IMR-90 (cell line): Measurements from ENCODE around the gene ZNRF4. TPM values are rescaled to one million over a fixed set of nuclear protein-coding genes. Genes with fewer than 3 reads are reported as not detected.

Source experiments
- ATAC-seq: fragments of 200-7000 bp; cut with Tn5 transposase; 2 replicates; pipeline ENCODE4 v1.9.1; 2020; ENCODE audit warnings: low read depth, mild to moderate bottlenecking, moderate library complexity
- BruUV-seq: library from RNA; stranded (reverse); fragments of 400-500 nt; replicated peaks from 2 replicates; lab custom pipeline; 2021; lab: Mats Ljungman, UMichigan
- CTCF ChIA-PET: fragments of 300-600 bp; formaldehyde crosslinking; extraction: SDS; loops from one replicate; lab custom pipeline; 2021; ENCODE audit warnings: antibody characterized with exemption; lab: Yijun Ruan, JAX
- POLR2A ChIA-PET: fragments of 300-600 bp; sonication (Branson Sonifier 250); formaldehyde crosslinking; loops from one replicate; lab custom pipeline; 2022; ENCODE audit warnings: antibody characterized with exemption; ENCODE audit not compliant: unreplicated experiment; lab: Charles Lee
- DNase-seq: peaks from one replicate; pipeline ENCODE4 v3.0.0; 2013
- H2AFZ ChIP-seq: replicated peaks from 2 replicates; pipeline ENCODE3; 2013; ENCODE audit warnings: low read length, mild to moderate bottlenecking; ENCODE audit not compliant: poor library complexity
- H2AK5ac ChIP-seq: 2 replicates; pipeline ENCODE4 v1.6.1; 2013; ENCODE audit warnings: low read depth, low read length, inconsistent platforms
- H2AK9ac ChIP-seq: replicated peaks from 2 replicates; pipeline ENCODE3; 2013; ENCODE audit warnings: mild to moderate bottlenecking, low read depth, low read length, moderate library complexity; ENCODE audit not compliant: poor library complexity
- H2BK120ac ChIP-seq: 2 replicates; pipeline ENCODE4 v1.6.1; 2013; ENCODE audit warnings: low read depth, low read length, inconsistent platforms
- H2BK15ac ChIP-seq: 3 replicates; pipeline ENCODE4 v1.6.1; 2013; ENCODE audit warnings: low read depth, low read length, inconsistent platforms
- H2BK20ac ChIP-seq: 2 replicates; pipeline ENCODE4 v1.6.1; 2013; ENCODE audit warnings: low read depth, mild to moderate bottlenecking, inconsistent platforms, low read length, moderate library complexity
- H2BK5ac ChIP-seq: 2 replicates; pipeline ENCODE4 v1.6.1; 2013; ENCODE audit warnings: mild to moderate bottlenecking, low read depth, low read length, inconsistent platforms; ENCODE audit not compliant: poor library complexity, severe bottlenecking
- H3K14ac ChIP-seq: replicated peaks from 2 replicates; pipeline ENCODE4 v1.6.1; 2013; ENCODE audit warnings: low read depth, low read length, inconsistent platforms
- H3K18ac ChIP-seq: 2 replicates; pipeline ENCODE4 v1.6.1; 2013; ENCODE audit warnings: low read depth, low read length, control low read depth
- H3K23ac ChIP-seq: 2 replicates; pipeline ENCODE4 v1.6.1; 2013; ENCODE audit warnings: low read depth, low read length, inconsistent platforms
- H3K27ac ChIP-seq: 2 replicates; pipeline ENCODE4 v1.5.1; 2013; ENCODE audit warnings: mild to moderate bottlenecking, control low read depth, low read length; ENCODE audit not compliant: insufficient read depth
- H3K27me3 ChIP-seq: 2 replicates; pipeline ENCODE4 v1.6.1; 2013; ENCODE audit warnings: low read length; ENCODE audit not compliant: control insufficient read depth, insufficient read depth
- H3K36me3 ChIP-seq: 2 replicates; pipeline ENCODE4 v1.6.1; 2013; ENCODE audit warnings: low read length, mixed read lengths; ENCODE audit not compliant: control insufficient read depth, insufficient read depth
- H3K4ac ChIP-seq: 2 replicates; pipeline ENCODE4 v1.6.1; 2013; ENCODE audit warnings: low read depth, low read length, inconsistent platforms
- H3K4me1 ChIP-seq: 2 replicates; pipeline ENCODE4 v1.6.1; 2013; ENCODE audit warnings: low read length, mixed read lengths; ENCODE audit not compliant: control insufficient read depth, insufficient read depth
- H3K4me2 ChIP-seq: 2 replicates; pipeline ENCODE4 v1.6.1; 2013; ENCODE audit warnings: low read depth, mild to moderate bottlenecking, control low read depth, low read length, moderate library complexity
- H3K4me3 ChIP-seq: 2 replicates; pipeline ENCODE4 v1.5.1; 2013; ENCODE audit warnings: low read depth, mild to moderate bottlenecking, control low read depth, low read length, moderate library complexity; ENCODE audit not compliant: insufficient read depth
- H3K56ac ChIP-seq: 2 replicates; pipeline ENCODE4 v1.6.1; 2013; ENCODE audit warnings: low read length, inconsistent platforms; ENCODE audit not compliant: insufficient read depth; ENCODE audit errors: extremely low read depth
- H3K79me1 ChIP-seq, 2 experiments: 2 replicates each; pipeline ENCODE4 v1.6.1; 2013; ENCODE audit warnings: low read length in 2 of 2, inconsistent platforms in 1 of 2, low read depth in 1 of 2
- H3K9ac ChIP-seq: 2 replicates; pipeline ENCODE4 v1.6.1; 2013; ENCODE audit warnings: low read depth, low read length, control low read depth
- H3K9me1 ChIP-seq: 2 replicates; pipeline ENCODE4 v1.6.1; 2013; ENCODE audit warnings: low read length, inconsistent platforms; ENCODE audit not compliant: insufficient read depth
- H3K9me3 ChIP-seq: 2 replicates; pipeline ENCODE4 v1.6.1; 2013; ENCODE audit warnings: low read length; ENCODE audit not compliant: control insufficient read depth, insufficient read depth
- H4K20me1 ChIP-seq: 2 replicates; pipeline ENCODE4 v1.6.1; 2013; ENCODE audit warnings: low read length, inconsistent platforms; ENCODE audit not compliant: insufficient read depth
- H4K5ac ChIP-seq: 2 replicates; pipeline ENCODE4 v1.6.1; 2013; ENCODE audit warnings: mild to moderate bottlenecking, low read depth, low read length, control low read depth
- H4K8ac ChIP-seq, 2 experiments: 2 replicates each; pipeline ENCODE4 v1.6.1; 2013; ENCODE audit warnings: low read depth in 2 of 2, low read length in 2 of 2, control low read depth in 1 of 2, inconsistent platforms in 1 of 2
- H4K91ac ChIP-seq: 2 replicates; pipeline ENCODE4 v1.6.1; 2013; ENCODE audit warnings: low read depth, low read length, inconsistent platforms; ENCODE audit not compliant: insufficient read depth
- BHLHE40 ChIP-seq: fragments of 150-350 bp; IDR thresholded peaks from 2 replicates; pipeline ENCODE4 v1.6.1; 2016; ENCODE audit warnings: mild to moderate bottlenecking, low read depth, low read length
- CEBPB ChIP-seq: IDR thresholded peaks from 2 replicates; pipeline ENCODE4 v1.6.1; 2012; ENCODE audit warnings: low read depth, low read length, improper control_type of control experiment
- CHD1 ChIP-seq: IDR thresholded peaks from 2 replicates; pipeline ENCODE4 v1.6.1; 2012; ENCODE audit warnings: low read depth, low read length, improper control_type of control experiment
- CTCF ChIP-seq: conservative IDR thresholded peaks from 2 replicates; pipeline ENCODE4 v1.5.1; 2012; ENCODE audit warnings: mild to moderate bottlenecking, low read depth, low read length, improper control_type of control experiment
- ELK1 ChIP-seq: fragments of 150-350 bp; IDR thresholded peaks from 2 replicates; pipeline ENCODE4 v1.6.1; 2016; ENCODE audit warnings: low read depth, mild to moderate bottlenecking, low read length, moderate library complexity, borderline replicate concordance
- FOS ChIP-seq: fragments of 150-350 bp; IDR thresholded peaks from 2 replicates; pipeline ENCODE4 v1.6.1; 2016; ENCODE audit warnings: low read depth, low read length
- MAFK ChIP-seq: IDR thresholded peaks from 2 replicates; pipeline ENCODE4 v1.6.1; 2012; ENCODE audit warnings: low read depth, low read length, improper control_type of control experiment
- MAZ ChIP-seq: IDR thresholded peaks from 2 replicates; pipeline ENCODE4 v1.6.1; 2012; ENCODE audit warnings: low read depth, mild to moderate bottlenecking, low read length, improper control_type of control experiment, moderate library complexity, borderline replicate concordance
- MXI1 ChIP-seq: IDR thresholded peaks from 2 replicates; pipeline ENCODE4 v1.6.1; 2012; ENCODE audit warnings: low read depth, mild to moderate bottlenecking, low read length, moderate library complexity, borderline replicate concordance
- NFE2L2 ChIP-seq: fragments of 150-350 bp; IDR thresholded peaks from 2 replicates; pipeline ENCODE4 v1.6.1; 2016; ENCODE audit warnings: low read depth, mild to moderate bottlenecking, low read length
- POLR2A ChIP-seq: IDR thresholded peaks from 2 replicates; pipeline ENCODE4 v1.6.1; 2012; ENCODE audit warnings: mild to moderate bottlenecking, low read depth, low read length
- RAD21 ChIP-seq: IDR thresholded peaks from 2 replicates; pipeline ENCODE4 v1.6.1; 2012; ENCODE audit warnings: low read length, improper control_type of control experiment
- RCOR1 ChIP-seq: IDR thresholded peaks from 2 replicates; pipeline ENCODE4 v1.6.1; 2012; ENCODE audit warnings: mild to moderate bottlenecking, low read length, improper control_type of control experiment; ENCODE audit not compliant: insufficient replicate concordance
- RFX5 ChIP-seq: IDR thresholded peaks from 2 replicates; pipeline ENCODE4 v1.8.0; 2012; ENCODE audit warnings: low read depth, mild to moderate bottlenecking, low read length, moderate library complexity
- SMC3 ChIP-seq: fragments of 150-350 bp; IDR thresholded peaks from 2 replicates; pipeline ENCODE4 v1.6.1; 2016; ENCODE audit warnings: low read depth, mild to moderate bottlenecking, antibody characterized with exemption, low read length, moderate library complexity
- USF2 ChIP-seq: fragments of 150-350 bp; IDR thresholded peaks from 2 replicates; pipeline ENCODE4 v1.6.1; 2017; ENCODE audit warnings: mild to moderate bottlenecking, antibody characterized with exemption, low read length, low read depth
- WGBS, 2 experiments: methylation state at CpG; one replicate each; pipeline versions ENCODE4 v1.1.5 to v1.1.7; 2013; ENCODE audit warnings: missing lambda C conversion rate in 2 of 2; ENCODE audit not compliant: insufficient read length in 1 of 2; ENCODE audit errors: extremely low coverage in 2 of 2; 5-methylcytosine and 5-hydroxymethylcytosine counted together
- dilution Hi-C: fragments of 300-500 bp; cut with HindIII; formaldehyde crosslinking; loops from one replicate; pipeline ENCODE4 v1.14.3; 2018; ENCODE audit warnings: low sequenced_read_pairs; ENCODE audit not compliant: unreplicated experiment
- in situ Hi-C: fragments of 300-500 bp; cut with MboI; formaldehyde crosslinking; loops from 3 replicates; pipeline ENCODE4 v1.14.3; 2019; ENCODE audit warnings: low sequenced_read_pairs, inconsistent platforms, mixed read lengths
- intact Hi-C: fragments of 100-400 bp; cut with micrococcal nuclease; formaldehyde crosslinking; loops from 2 replicates; pipeline ENCODE4 v1.10.0; 2022
- polyA plus RNA-seq, 3 experiments: library from polyadenylated mRNA; depleted of rRNA; stranded (reverse); fragments of >200 nt; gene quantifications; 2 replicates each; pipeline ENCODE4 v1.2.3, GENCODE V29; 2012; ENCODE audit warnings: low replicate concordance in 1 of 3
- total RNA-seq: library from RNA; depleted of rRNA; stranded (reverse); fragments of >200 nt; gene quantifications from 2 replicates; pipeline ENCODE4 v1.2.3, GENCODE V29; 2012

ZNRF4 gene
- total and polyA plus RNA-seq, 2 of the 4 experiments (the other 2 are of a cell fraction): not detected

- dilution Hi-C loops (no loop called here), in situ Hi-C loops (no loop called here), intact Hi-C loops (no loop called here)
- ChIA-PET POLR2A (no interaction called here), CTCF (no interaction called here)
- Histone ChIP-seq H4K5ac (no peak overlapping the region), H3K14ac (no peak overlapping the region), H3K9me3 (peaks cover 10% of the 10 kb centered on the region), H3K27me3 (peaks cover 44% of the 10 kb centered on the region), H3K18ac (no peak overlapping the region), H3K4ac (no peak overlapping the region), H2AK9ac (no peak overlapping the region), H3K4me1 (no peaks in the 10 kb centered on the region), H4K20me1 (no peaks in the 10 kb centered on the region), H3K4me2 (no peak overlapping the region), H3K36me3 (no peaks in the 10 kb centered on the region), H3K79me1 (no peaks in the 10 kb centered on the region), H2BK120ac (no peak overlapping the region), H3K23ac (no peak overlapping the region), H3K9me1 (no peaks in the 10 kb centered on the region), H2AK5ac (no peak overlapping the region), H2BK15ac (no peak overlapping the region), H3K56ac (no peak overlapping the region), H4K8ac (no peak overlapping the region), H2BK5ac (no peak overlapping the region), H3K9ac (no peak overlapping the region), H3K27ac (no peak overlapping the region), H3K4me3 (no peak overlapping the region), H2AFZ (no peak overlapping the region), H4K91ac (no peak overlapping the region), H2BK20ac (no peak overlapping the region)
- WGBS, 2 experiments: no CpG with 5 or more reads among the region's 5 CpGs
- no TSS peak for BruUV-seq
- DNase-seq (no peak), ATAC-seq (no peak)
- TF ChIP-seq RFX5 (no peak), SMC3 (no peak), CEBPB (no peak), ELK1 (no peak), CTCF (no peak), MAZ (no peak), USF2 (no peak), MAFK (no peak), RCOR1 (no peak), FOS (no peak), NFE2L2 (no peak), MXI1 (no peak), RAD21 (no peak), CHD1 (no peak), POLR2A (no peak), BHLHE40 (no peak)
Observed at GRCh38 chr19:5497297-5497696, 42.1 kb downstream of the ZNRF4 start.
